HCT116 (cell line): ENCODE results near the gene ELP2. TPM values are rescaled to one million over a fixed set of nuclear protein-coding genes. Genes with fewer than 3 reads are reported as not detected.

Experiments
- ATAC-seq: fragments of 200-7000 bp; cut with Tn5 transposase; 2 replicates; pipeline ENCODE4 v1.9.1; 2020; ENCODE audit warnings: mild to moderate bottlenecking, moderate library complexity
- BruUV-seq: library from RNA; stranded (reverse); fragments of 400-500 nt; replicated peaks from 2 replicates; lab custom pipeline; 2021; lab: Mats Ljungman, UMichigan
- CTCF ChIA-PET: fragments of 300-600 bp; sonication (Branson Sonifier 250); formaldehyde crosslinking; loops from one replicate; lab custom pipeline; 2021; ENCODE audit warnings: antibody characterized with exemption; lab: Charles Lee
- POLR2A ChIA-PET: fragments of 300-600, 350-600 bp; sonication (Branson Sonifier 250); formaldehyde crosslinking; loops from one replicate; lab custom pipeline; 2021; ENCODE audit warnings: antibody characterized with exemption; lab: Charles Lee
- RAD21 ChIA-PET, 2 experiments: fragments of 300-600 bp; sonication (Branson Sonifier 250); formaldehyde crosslinking; loops; one replicate each; lab custom pipeline; 2023; ENCODE audit warnings: low total read pairs in 2 of 2; ENCODE audit not compliant: uncharacterized antibody in 2 of 2, unreplicated experiment in 2 of 2, low non-redundant PET in 1 of 2; lab: Charles Lee
- DNase-seq: peaks from one replicate; pipeline ENCODE4 v3.0.0-alpha.2; 2010; ENCODE audit warnings: low read depth, low spot score
- H2AFZ ChIP-seq: fragments of 200-600 bp; shearing (Covaris generic), sonication (generic); 2 replicates; pipeline ENCODE4 v1.6.1; 2017; ENCODE audit warnings: low read depth, mixed run types, mixed read lengths, antibody characterized with exemption, low read length; ENCODE audit not compliant: poor library complexity, severe bottlenecking
- H3K27ac ChIP-seq: 2 replicates; pipeline ENCODE4 v1.5.1; 2012; ENCODE audit warnings: low read depth, low read length
- H3K27me3 ChIP-seq: fragments of 200-600 bp; sonication (generic); 2 replicates; pipeline ENCODE4 v1.6.1; 2016; ENCODE audit warnings: mixed run types, low read length, mixed read lengths; ENCODE audit not compliant: insufficient read depth
- H3K36me3 ChIP-seq, 2 experiments: fragments of 200-500 bp in 1 of 2; fragments of 200-600 bp in 1 of 2; sonication (Bioruptor generic) in 1 of 2; sonication (generic) in 1 of 2; 2 replicates each; pipeline versions ENCODE4 v1.5.1 to v1.6.1; 2014 to 2016; ENCODE audit warnings: low read length in 2 of 2, inconsistent platforms in 1 of 2, mixed read lengths in 1 of 2, mixed run types in 1 of 2; ENCODE audit not compliant: insufficient read depth in 2 of 2, control insufficient read depth in 1 of 2
- H3K4me1 ChIP-seq, 2 experiments: fragments of 200-600 bp in 1 of 2; sonication (generic) in 1 of 2; 2 replicates each; pipeline versions ENCODE4 v1.5.1 to v1.6.1; 2012 to 2017; ENCODE audit warnings: low read length in 2 of 2, inconsistent platforms in 1 of 2, mild to moderate bottlenecking in 1 of 2, mixed read lengths in 1 of 2, mixed run types in 1 of 2, moderate library complexity in 1 of 2; ENCODE audit not compliant: insufficient read depth in 2 of 2, control insufficient read depth in 1 of 2
- H3K4me2 ChIP-seq: fragments of 200-600 bp; sonication (generic); 2 replicates; pipeline ENCODE4 v1.6.1; 2017; ENCODE audit warnings: mixed run types, low read length, mixed read lengths
- H3K4me3 ChIP-seq, 2 experiments: fragments of 200-600 bp in 1 of 2; sonication (generic) in 1 of 2; replicated peaks in 1 of 2; 2 replicates each; pipeline ENCODE4 v1.5.1; 2011 to 2016; ENCODE audit warnings: low read length in 2 of 2, control low read depth in 1 of 2, low read depth in 1 of 2, mild to moderate bottlenecking in 1 of 2, mixed read lengths in 1 of 2, mixed run types in 1 of 2
- H3K79me2 ChIP-seq: fragments of 200-600 bp; sonication (generic); 2 replicates; pipeline ENCODE4 v1.6.1; 2017; ENCODE audit warnings: mild to moderate bottlenecking, mixed run types, low read length, moderate library complexity, mixed read lengths; ENCODE audit not compliant: insufficient read depth
- H3K9ac ChIP-seq: fragments of 200-600 bp; sonication (generic); 2 replicates; pipeline ENCODE4 v1.6.1; 2016; ENCODE audit warnings: low read length, mixed read lengths
- H3K9me2 ChIP-seq: fragments of 200-600 bp; sonication (generic), shearing (Covaris generic); 2 replicates; pipeline ENCODE4 v1.6.1; 2017; ENCODE audit warnings: mixed run types, mild to moderate bottlenecking, moderate library complexity; ENCODE audit not compliant: insufficient read depth
- H3K9me3 ChIP-seq, 2 experiments: fragments of 200-500 bp in 1 of 2; fragments of 200-600 bp in 1 of 2; sonication (Bioruptor generic) in 1 of 2; sonication (generic) in 1 of 2; 2 replicates each; pipeline ENCODE4 v1.6.1; 2014 to 2017; ENCODE audit warnings: low read length in 2 of 2, mixed read lengths in 2 of 2, inconsistent platforms in 1 of 2, low read depth in 1 of 2, mild to moderate bottlenecking in 1 of 2, mixed run types in 1 of 2, moderate library complexity in 1 of 2; ENCODE audit not compliant: control insufficient read depth in 1 of 2, insufficient read depth in 1 of 2
- H4K20me1 ChIP-seq: fragments of 200-600 bp; sonication (generic), shearing (Covaris generic); 2 replicates; pipeline ENCODE4 v1.6.1; 2017; ENCODE audit warnings: mixed run types, mild to moderate bottlenecking, moderate library complexity; ENCODE audit not compliant: insufficient read depth
- EZH2phosphoT487 ChIP-seq: fragments of 200-600 bp; IDR thresholded peaks from 2 replicates; pipeline ENCODE4 v1.6.1; 2018; ENCODE audit warnings: antibody characterized with exemption, borderline replicate concordance
- JUND ChIP-seq: IDR thresholded peaks from 2 replicates; pipeline ENCODE4 v1.6.1; 2012
- POLR2A ChIP-seq: IDR thresholded peaks from 2 replicates; pipeline ENCODE4 v1.7.0; 2011; ENCODE audit warnings: borderline replicate concordance; ENCODE audit not compliant: insufficient read depth, insufficient read length; ENCODE audit errors: extremely low read depth
- POLR2AphosphoS5 ChIP-seq: IDR thresholded peaks from 2 replicates; pipeline ENCODE4 v1.6.1; 2011; ENCODE audit warnings: mild to moderate bottlenecking, low read depth, low read length, moderate library complexity
- SIN3A ChIP-seq: IDR thresholded peaks from 2 replicates; pipeline ENCODE4 v1.6.1; 2012; ENCODE audit warnings: low read depth
- SP1 ChIP-seq: IDR thresholded peaks from 2 replicates; pipeline ENCODE4 v1.6.1; 2012; ENCODE audit warnings: low read depth
- YY1 ChIP-seq: IDR thresholded peaks from 2 replicates; pipeline ENCODE4 v1.6.1; 2011; ENCODE audit warnings: low read length, low read depth, moderate library complexity, mild to moderate bottlenecking; ENCODE audit not compliant: insufficient replicate concordance; ENCODE audit errors: extremely low read depth
- ZBTB33 ChIP-seq: IDR thresholded peaks from 2 replicates; pipeline ENCODE4 v1.6.1; 2011; ENCODE audit warnings: mild to moderate bottlenecking, low read length, moderate library complexity; ENCODE audit not compliant: insufficient replicate concordance; ENCODE audit errors: extremely low read depth
- ZFX ChIP-seq: fragments of 450-650 bp; IDR thresholded peaks from 2 replicates; pipeline ENCODE4 v1.6.1; 2017
- intact Hi-C: fragments of 100-400 bp; cut with micrococcal nuclease; formaldehyde crosslinking; loops from 2 replicates; pipeline ENCODE4 v1.10.0; 2022
- total RNA-seq: library from RNA; stranded (reverse); gene quantifications from one replicate; pipeline ENCODE4 v1.2.1, GENCODE V29; 2021; ENCODE audit not compliant: unreplicated experiment
- TF ChIP-seq, protein P1 (sequence below): IDR thresholded peaks from 2 replicates; pipeline ENCODE4 v1.6.1; 2012
- TF ChIP-seq, protein P2 (sequence below): IDR thresholded peaks from 2 replicates; pipeline ENCODE4 v1.6.1; 2012

The ELP2 gene
- total RNA-seq, 1 experiment from 2014 or later = 109 TPM

DNA sequence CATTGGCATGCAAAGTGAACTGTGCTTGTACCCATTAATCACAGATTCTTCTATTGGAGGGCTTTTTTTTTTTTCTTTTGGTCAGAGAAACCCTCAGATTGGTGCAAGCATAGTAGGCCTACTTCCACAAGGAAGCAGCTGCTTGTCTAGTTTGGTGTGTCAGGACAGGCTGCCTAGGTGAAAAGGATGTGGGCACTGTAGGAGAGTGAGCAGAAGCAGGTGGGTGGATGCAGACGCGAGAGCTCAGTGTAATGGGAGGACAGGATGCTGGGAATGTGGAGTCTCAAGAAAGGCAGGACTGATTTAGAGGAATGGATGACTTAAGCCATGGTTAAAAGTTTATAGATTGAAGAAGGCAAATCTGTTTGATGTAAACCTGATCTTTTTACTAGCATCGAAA lies 3.1 kb downstream of the ELP2 start:
- no peaks in the 10 kb centered on the region for H3K27me3 ChIP-seq
- H3K9me2 ChIP-seq = no peaks in the 10 kb centered on the region
- BruUV-seq = no TSS peak
- H3K4me1 ChIP-seq = peaks cover 12 to 22% of the 10 kb centered on the region in 2 experiments
- no peak for ATAC-seq
- ChIA-PET POLR2A (no interaction called here), CTCF (no interaction called here), RAD21 (no interaction called here)
- no peak for DNase-seq
- H4K20me1 ChIP-seq = 0 out of 2 replicates have a peak, but pooled peaks cover 6% of the 10 kb centered on the region
- H2AFZ ChIP-seq = no peak overlapping the region
- no peak overlapping the region for H3K4me3 ChIP-seq
- H3K27ac ChIP-seq = no peak overlapping the region
- intact Hi-C loops = no loop called here
- H3K4me2 ChIP-seq = no peak overlapping the region
- H3K36me3 ChIP-seq = peaks cover 17 to 20% of the 10 kb centered on the region in 2 experiments; a peak in 3 of 4 replicates
- peaks cover 91% of the 10 kb centered on the region for H3K79me2 ChIP-seq
- H3K9me3 ChIP-seq = no peaks in the 10 kb centered on the region
- TF ChIP-seq SP1 (no peak), YY1 (no peak)
- TF ChIP-seq, all 23 proteins: peak for 0
- no peak overlapping the region for H3K9ac ChIP-seq

DNA sequence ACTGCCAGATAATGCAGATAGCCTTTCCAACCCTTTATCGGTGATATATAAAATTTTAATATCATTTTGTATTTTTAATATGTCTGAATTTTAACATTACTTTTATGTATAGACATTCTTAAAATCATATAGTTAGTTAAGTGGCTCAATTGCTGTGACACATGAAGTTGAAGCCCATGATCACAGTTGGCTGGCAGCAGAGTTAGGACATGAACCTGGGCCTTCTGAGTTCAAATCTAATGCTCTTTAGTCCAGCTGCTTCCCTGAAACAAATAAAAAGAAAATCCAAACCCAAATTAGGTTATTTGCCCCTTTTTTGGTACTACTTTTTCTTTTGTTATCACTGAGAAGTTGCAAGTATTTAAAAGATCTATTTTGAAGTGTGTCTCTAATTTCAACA lies 5.6 kb downstream of the ELP2 start:
- Histone ChIP-seq H3K9ac (no peak overlapping the region), H4K20me1 (0 out of 2 replicates have a peak, but pooled peaks cover 6% of the 10 kb centered on the region), H3K4me3 (no peak overlapping the region), H3K36me3 (peaks cover 34 to 37% of the 10 kb centered on the region in 2 experiments), H2AFZ (no peak overlapping the region), H3K27me3 (no peaks in the 10 kb centered on the region), H3K9me3 (no peaks in the 10 kb centered on the region), H3K27ac (no peak overlapping the region), H3K9me2 (no peaks in the 10 kb centered on the region), H3K79me2 (peaks cover 72% of the 10 kb centered on the region), H3K4me2 (no peak overlapping the region), H3K4me1 (peaks cover 6 to 10% of the 10 kb centered on the region in 2 experiments; a peak in 3 of 4 replicates)
- intact Hi-C loops = no loop called here
- TF ChIP-seq EZH2phosphoT487 = no peak
- no peak for TF ChIP-seq ZFX
- no peak for TF ChIP-seq SP1
- no peak for TF ChIP-seq YY1
- TF ChIP-seq JUND = no peak
- no peak for TF ChIP-seq SIN3A
- TF ChIP-seq POLR2A = no peak
- TF ChIP-seq, protein P1, sequence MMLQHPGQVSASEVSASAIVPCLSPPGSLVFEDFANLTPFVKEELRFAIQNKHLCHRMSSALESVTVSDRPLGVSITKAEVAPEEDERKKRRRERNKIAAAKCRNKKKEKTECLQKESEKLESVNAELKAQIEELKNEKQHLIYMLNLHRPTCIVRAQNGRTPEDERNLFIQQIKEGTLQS = no peak
- TF ChIP-seq POLR2AphosphoS5 = no peak
- TF ChIP-seq, protein P2, sequence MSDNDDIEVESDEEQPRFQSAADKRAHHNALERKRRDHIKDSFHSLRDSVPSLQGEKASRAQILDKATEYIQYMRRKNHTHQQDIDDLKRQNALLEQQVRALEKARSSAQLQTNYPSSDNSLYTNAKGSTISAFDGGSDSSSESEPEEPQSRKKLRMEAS = no peak
- TF ChIP-seq ZBTB33 = no peak
- DNase-seq (no peak), ATAC-seq (no peak)
- POLR2A ChIA-PET = no interaction called here
- CTCF ChIA-PET = no interaction called here
- RAD21 ChIA-PET = no interaction called here
- no TSS peak for BruUV-seq
